Muscle layer of colon (tissue), 2 donors: ENCODE data around the gene APH1B.

Experiments
- H3K27ac ChIP-seq: one replicate; pipeline ENCODE4 v1.7.0; 2013; ENCODE audit warnings: low read depth, mild to moderate bottlenecking, low read length, moderate library complexity
- H3K27me3 ChIP-seq, 2 donors: one replicate each; pipeline ENCODE4 v1.7.0; 2013; ENCODE audit warnings: low read length in 2 of 2, mild to moderate bottlenecking in 2 of 2; ENCODE audit not compliant: insufficient read depth in 2 of 2, control insufficient read depth in 1 of 2
- H3K36me3 ChIP-seq: one replicate; pipeline ENCODE4 v1.7.0; 2013; ENCODE audit warnings: mild to moderate bottlenecking, low read length; ENCODE audit not compliant: insufficient read depth
- H3K4me1 ChIP-seq: one replicate; pipeline ENCODE4 v1.7.0; 2013; ENCODE audit warnings: mild to moderate bottlenecking, low read length; ENCODE audit not compliant: insufficient read depth
- H3K4me3 ChIP-seq, 2 donors: one replicate each; pipeline ENCODE4 v1.7.0; 2013; ENCODE audit warnings: low read length in 2 of 2, low read depth in 1 of 2, mild to moderate bottlenecking in 1 of 2, moderate library complexity in 1 of 2
- H3K9ac ChIP-seq: one replicate; pipeline ENCODE4 v1.7.0; 2013; ENCODE audit warnings: low read length
- H3K9me3 ChIP-seq: one replicate; pipeline ENCODE4 v1.7.0; 2013; ENCODE audit warnings: mild to moderate bottlenecking, low read length
- donor health status: abdominal sarcoma.
- donor health status: Adenocarcinoma of cecum.

APH1B gene

GRCh38 chr15:63254991-63255390, 22.4 kb upstream of the APH1B start:
- no peak overlapping the region for H3K9ac ChIP-seq
- H3K27me3 ChIP-seq = no peaks in the 10 kb centered on the region

GRCh38 chr15:63255489-63255990, 21.9 kb upstream of the APH1B start:
- Histone ChIP-seq H3K36me3 (peaks cover 11% of the 10 kb centered on the region), H3K4me1 (no peaks in the 10 kb centered on the region), H3K27me3 (no peaks in the 10 kb centered on the region), H3K27ac (no peak overlapping the region), H3K9me3 (no peaks in the 10 kb centered on the region), H3K9ac (no peak overlapping the region), H3K4me3 (no peak overlapping the region)

More at GRCh38 chr15:63254991-63255390, 22.4 kb upstream of the APH1B start:
- Histone ChIP-seq H3K9me3 (no peaks in the 10 kb centered on the region), H3K27ac (no peak overlapping the region), H3K4me3 (no peak overlapping the region), H3K4me1 (no peaks in the 10 kb centered on the region), H3K36me3 (peaks cover 11% of the 10 kb centered on the region)

DNA sequence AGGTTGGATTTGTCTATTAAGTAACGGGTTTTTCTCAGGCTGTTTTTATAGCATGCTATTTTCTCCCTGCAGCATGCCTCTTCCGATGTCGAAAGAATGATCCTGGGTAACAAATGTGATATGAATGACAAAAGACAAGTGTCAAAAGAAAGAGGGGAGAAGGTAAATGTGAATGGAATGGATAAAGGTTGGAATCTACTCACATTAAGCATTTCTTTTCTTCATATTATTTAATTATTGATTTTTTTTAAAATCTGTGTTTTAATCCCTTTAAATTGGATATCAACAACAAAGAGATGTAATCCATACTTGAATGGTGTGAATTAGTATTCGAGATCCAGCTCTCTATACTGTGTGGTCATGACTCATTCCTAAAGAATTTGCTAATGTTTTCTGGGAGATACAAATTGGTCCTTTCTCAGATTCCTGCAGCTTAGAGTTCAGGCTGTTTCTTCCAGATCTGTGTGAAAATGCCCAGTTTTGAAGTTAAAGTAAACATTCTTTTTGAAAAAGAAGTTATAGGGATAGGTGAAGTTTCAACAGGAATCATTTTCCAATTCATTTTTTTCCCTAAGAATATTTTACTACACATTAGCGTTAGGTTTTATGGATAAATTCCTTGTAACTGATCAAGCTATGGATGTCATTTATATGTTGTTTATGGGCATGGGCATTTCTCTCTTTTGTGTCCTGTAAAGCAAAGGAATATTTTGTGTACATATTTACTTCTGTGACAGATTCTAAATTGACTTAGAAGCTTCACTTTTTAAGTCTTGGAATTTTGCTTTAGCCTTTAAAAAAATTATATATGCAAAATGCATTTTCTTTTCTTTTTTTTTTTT, 20.8 kb upstream of the APH1B start:
- no peak overlapping the region for H3K4me3 ChIP-seq
- H3K9me3 ChIP-seq = no peaks in the 10 kb centered on the region
- H3K9ac ChIP-seq = no peak overlapping the region
- no peaks in the 10 kb centered on the region for H3K4me1 ChIP-seq
- H3K27me3 ChIP-seq = no peaks in the 10 kb centered on the region
- no peak overlapping the region for H3K27ac ChIP-seq
- H3K36me3 ChIP-seq = peaks cover 15% of the 10 kb centered on the region

- Histone ChIP-seq H3K36me3 (peaks cover 20% of the 10 kb centered on the region), H3K27ac (no peak overlapping the region), H3K9me3 (no peaks in the 10 kb centered on the region), H3K4me3 (no peak overlapping the region), H3K27me3 (no peaks in the 10 kb centered on the region), H3K9ac (no peak overlapping the region), H3K4me1 (no peaks in the 10 kb centered on the region)
Observed at GRCh38 chr15:63258658-63259057, 18.7 kb upstream of the APH1B start.

DNA sequence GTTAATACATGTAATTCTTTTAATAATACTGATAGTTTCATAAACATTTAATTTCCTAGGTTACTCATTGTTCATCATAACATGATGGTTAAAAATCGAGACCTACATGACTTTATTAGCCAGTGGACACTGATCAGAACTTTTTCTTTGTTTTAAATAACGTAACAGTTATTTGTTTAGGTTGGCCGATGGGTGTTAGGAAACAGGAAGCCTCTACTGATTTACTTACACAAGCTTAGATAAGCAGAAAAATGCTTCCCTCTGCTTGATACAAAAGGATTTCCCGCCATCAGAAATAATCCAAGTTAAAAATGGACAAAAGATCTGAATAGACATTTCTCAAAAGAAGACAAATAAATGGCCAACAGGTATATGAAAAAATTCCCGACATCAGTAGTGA, 16.6 kb upstream of the APH1B start:
- peaks cover 16% of the 10 kb centered on the region for H3K36me3 ChIP-seq

DNA sequence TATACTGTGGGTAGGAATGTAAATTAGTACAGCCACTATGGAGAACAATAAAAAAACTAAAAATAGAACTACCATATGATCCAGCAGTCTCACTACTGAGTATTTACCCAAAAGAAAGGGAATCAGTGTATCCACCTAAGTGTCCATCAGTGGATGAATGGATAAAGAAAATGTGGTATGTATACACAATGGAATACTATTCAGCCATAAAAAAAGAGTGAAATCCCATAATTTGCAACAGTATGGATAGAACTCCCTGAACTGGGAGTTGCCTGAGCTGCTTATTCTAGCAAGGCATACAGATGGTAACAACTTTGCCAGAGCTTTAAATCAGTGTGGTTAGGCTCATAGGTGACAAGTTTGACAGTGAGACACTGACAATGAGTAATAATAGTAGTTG, 16.1 kb upstream of the APH1B start:
- Histone ChIP-seq H3K9ac (no peak overlapping the region), H3K27ac (no peak overlapping the region), H3K9me3 (no peaks in the 10 kb centered on the region), H3K4me3 (no peak overlapping the region), H3K4me1 (no peaks in the 10 kb centered on the region), H3K36me3 (peaks cover 16% of the 10 kb centered on the region), H3K27me3 (no peaks in the 10 kb centered on the region)

More for the DNA sequence above, 16.6 kb upstream of the APH1B start:
- Histone ChIP-seq H3K4me1 (no peaks in the 10 kb centered on the region), H3K27me3 (no peaks in the 10 kb centered on the region), H3K4me3 (no peak overlapping the region), H3K9ac (no peak overlapping the region), H3K27ac (no peak overlapping the region), H3K9me3 (no peaks in the 10 kb centered on the region)

DNA sequence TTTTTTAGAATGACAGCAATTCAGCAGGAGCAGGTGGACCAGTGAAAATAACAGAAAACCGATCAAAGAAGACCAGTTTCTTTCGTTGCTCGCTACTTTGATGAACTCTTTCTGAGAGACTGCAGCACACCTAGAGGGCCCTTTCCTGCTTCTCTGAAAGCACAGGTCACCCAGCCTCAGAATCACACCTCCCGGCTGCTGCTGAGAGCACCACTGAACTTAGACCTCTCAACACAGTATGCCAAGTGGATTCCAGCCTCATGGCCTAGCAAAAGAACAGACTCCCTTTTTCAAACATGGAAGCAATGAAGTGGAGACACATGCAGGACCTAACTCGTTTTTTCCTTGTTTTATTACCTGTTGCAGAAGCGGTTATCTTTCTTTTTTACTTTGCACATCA, 13.9 kb upstream of the APH1B start:
- Histone ChIP-seq H3K36me3 (peaks cover 16% of the 10 kb centered on the region), H3K9me3 (no peaks in the 10 kb centered on the region), H3K4me1 (no peaks in the 10 kb centered on the region), H3K4me3 (no peak overlapping the region), H3K27ac (no peak overlapping the region), H3K9ac (no peak overlapping the region), H3K27me3 (no peaks in the 10 kb centered on the region)

GRCh38 chr15:63264688-63265293, 12.6 kb upstream of the APH1B start:
- Histone ChIP-seq H3K9ac (no peak overlapping the region), H3K4me3 (no peak overlapping the region), H3K9me3 (no peaks in the 10 kb centered on the region), H3K36me3 (peaks cover 16% of the 10 kb centered on the region), H3K27me3 (no peaks in the 10 kb centered on the region), H3K27ac (no peak overlapping the region), H3K4me1 (no peaks in the 10 kb centered on the region)

- no peaks in the 10 kb centered on the region for H3K36me3 ChIP-seq
- no peak overlapping the region for H3K9ac ChIP-seq
- no peak overlapping the region for H3K27ac ChIP-seq
- peaks cover 12% of the 10 kb centered on the region for H3K4me1 ChIP-seq
- H3K9me3 ChIP-seq = no peaks in the 10 kb centered on the region
- no peaks in the 10 kb centered on the region for H3K27me3 ChIP-seq
- no peak overlapping the region for H3K4me3 ChIP-seq
Observed at GRCh38 chr15:63274427-63274826, 3.0 kb upstream of the APH1B start.

DNA sequence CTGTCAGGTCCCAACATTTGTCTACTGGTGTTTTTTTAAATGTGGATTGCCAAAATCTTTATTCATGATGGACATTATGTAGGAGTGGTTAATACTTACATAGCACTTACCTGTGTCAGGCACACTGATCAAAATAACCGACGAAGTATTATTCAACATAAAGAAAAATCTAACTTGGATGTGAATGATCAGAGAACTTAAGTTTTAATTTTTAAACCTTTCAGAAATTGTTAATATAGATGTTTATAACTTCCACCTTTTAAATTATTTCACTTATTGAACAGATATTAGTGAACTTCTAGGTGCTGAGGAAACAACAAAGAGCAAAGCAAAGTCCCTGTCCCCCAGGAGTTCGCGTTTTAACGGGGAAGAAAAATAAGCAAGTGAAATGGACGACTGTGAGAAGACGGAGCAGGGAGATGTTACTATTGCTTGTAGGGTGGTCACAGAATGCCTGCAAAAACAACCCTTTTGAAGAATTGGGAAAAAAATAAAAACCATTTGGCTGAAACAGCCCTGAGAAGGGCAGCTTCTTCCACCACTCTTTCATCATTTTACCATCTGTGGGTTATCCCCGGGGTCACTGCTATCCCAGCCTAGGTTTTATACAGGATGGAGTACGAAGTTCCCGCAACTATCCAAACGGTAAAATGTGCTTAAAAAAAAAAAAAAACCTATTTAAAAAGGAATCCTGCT, 915 bp upstream of the APH1B start:
- Histone ChIP-seq H3K9me3 (no peaks in the 10 kb centered on the region), H3K27ac (peak overlapping the region; percentile 35), H3K4me1 (peaks cover 12% of the 10 kb centered on the region), H3K4me3 (peak overlapping the region; percentile 51 to 83), H3K36me3 (peaks cover 5% of the 10 kb centered on the region), H3K27me3 (no peaks in the 10 kb centered on the region), H3K9ac (peak overlapping the region; percentile 46)

DNA sequence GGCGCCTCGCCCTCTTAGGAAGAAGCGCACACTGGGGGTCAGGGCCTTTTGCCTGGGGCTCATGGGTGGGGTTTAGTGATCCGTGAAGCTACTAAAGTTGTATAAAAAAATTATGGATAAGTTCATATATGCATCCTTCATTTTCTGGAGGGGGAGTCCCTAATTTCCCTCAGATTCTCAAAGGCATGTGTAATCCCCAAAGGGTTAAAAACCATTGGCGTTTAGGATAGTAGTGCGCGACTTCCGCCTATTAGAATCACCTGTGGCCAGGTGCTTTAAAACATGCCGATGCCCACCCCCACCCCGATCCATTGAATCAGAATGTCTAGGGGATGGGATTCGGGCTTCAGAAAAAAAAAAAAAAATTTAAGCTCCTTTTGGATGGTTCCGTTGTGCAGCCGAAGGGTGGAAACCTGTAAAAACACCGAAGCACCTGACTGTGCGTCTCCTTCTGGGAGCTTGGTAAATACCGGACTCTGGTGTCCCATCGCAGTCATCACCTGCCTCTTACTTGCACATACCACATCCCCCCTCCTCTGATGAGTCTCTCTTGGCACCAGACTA, 570 bp downstream of the APH1B start:
- Histone ChIP-seq H3K36me3 (peaks cover 5% of the 10 kb centered on the region), H3K4me3 (peak overlapping the region; percentile 80 to 85), H3K4me1 (peaks cover 12% of the 10 kb centered on the region), H3K9ac (peak overlapping the region; percentile 89), H3K9me3 (no peaks in the 10 kb centered on the region), H3K27ac (peak overlapping the region; percentile 96), H3K27me3 (no peaks in the 10 kb centered on the region)
